Fibroblast of lung (primary cell): Measurements from ENCODE around the gene SELENOW.
"Not testable (repeated sequence)": the region's sequence is repeated elsewhere in the genome, so short reads cannot be mapped to it uniquely, and the experiment has no call there.

Experiments used
- EZH2 ChIP-seq: IDR thresholded peaks from 2 replicates; pipeline ENCODE4 v1.5.1; 2012; ENCODE audit warnings: low read length, control low read depth, mild to moderate bottlenecking; ENCODE audit errors: missing control alignments
- TF ChIP-seq, protein P1 (sequence below), 2 donors: IDR thresholded peaks in 1 of 2; conservative IDR thresholded peaks in 1 of 2; 1 replicate in 1 of 2; 2 replicates in 1 of 2; pipeline ENCODE4 v1.5.1; 2011 to 2012; ENCODE audit warnings: low read length in 2 of 2, control low read depth in 1 of 2, inconsistent platforms in 1 of 2, low read depth in 1 of 2, mild to moderate bottlenecking in 1 of 2

DNA sequence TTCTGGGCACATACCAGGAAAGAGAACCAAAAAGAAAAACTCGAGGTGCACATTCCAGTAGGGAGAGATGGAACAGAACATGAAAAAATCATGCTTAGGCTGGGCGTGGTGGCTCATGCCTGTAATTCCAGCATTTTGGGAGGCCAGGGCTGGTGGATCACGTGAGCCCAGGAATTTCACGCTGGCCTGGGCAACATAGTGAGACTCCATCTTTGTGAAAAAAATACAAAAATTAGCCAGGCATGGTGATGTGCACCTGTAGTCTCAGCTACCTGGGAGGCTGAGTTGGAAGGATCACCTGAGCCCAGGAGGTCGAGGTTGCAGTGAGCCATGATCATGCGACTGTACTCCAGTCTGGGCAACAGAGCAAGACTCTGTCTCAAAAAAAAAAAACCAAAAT lies 7.2 kb upstream of the SELENOW start:
- TF ChIP-seq, protein P1, sequence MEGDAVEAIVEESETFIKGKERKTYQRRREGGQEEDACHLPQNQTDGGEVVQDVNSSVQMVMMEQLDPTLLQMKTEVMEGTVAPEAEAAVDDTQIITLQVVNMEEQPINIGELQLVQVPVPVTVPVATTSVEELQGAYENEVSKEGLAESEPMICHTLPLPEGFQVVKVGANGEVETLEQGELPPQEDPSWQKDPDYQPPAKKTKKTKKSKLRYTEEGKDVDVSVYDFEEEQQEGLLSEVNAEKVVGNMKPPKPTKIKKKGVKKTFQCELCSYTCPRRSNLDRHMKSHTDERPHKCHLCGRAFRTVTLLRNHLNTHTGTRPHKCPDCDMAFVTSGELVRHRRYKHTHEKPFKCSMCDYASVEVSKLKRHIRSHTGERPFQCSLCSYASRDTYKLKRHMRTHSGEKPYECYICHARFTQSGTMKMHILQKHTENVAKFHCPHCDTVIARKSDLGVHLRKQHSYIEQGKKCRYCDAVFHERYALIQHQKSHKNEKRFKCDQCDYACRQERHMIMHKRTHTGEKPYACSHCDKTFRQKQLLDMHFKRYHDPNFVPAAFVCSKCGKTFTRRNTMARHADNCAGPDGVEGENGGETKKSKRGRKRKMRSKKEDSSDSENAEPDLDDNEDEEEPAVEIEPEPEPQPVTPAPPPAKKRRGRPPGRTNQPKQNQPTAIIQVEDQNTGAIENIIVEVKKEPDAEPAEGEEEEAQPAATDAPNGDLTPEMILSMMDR (conservative IDR thresholded peaks at IDR 0.05 in 1 of 2, IDR thresholded peaks at IDR 0.05 in 1 of 2; ENCODE audit: low read depth in 1 of 2, low read length in 2 of 2) = not testable (repeated sequence)
- TF ChIP-seq EZH2 = not testable (repeated sequence)
